Measurements from ENCODE around the gene SHC1.
"Not testable (repeated sequence)": the region's sequence is repeated elsewhere in the genome, so short reads cannot be mapped to it uniquely, and the experiment has no call there.

Gene SHC1

DNA sequence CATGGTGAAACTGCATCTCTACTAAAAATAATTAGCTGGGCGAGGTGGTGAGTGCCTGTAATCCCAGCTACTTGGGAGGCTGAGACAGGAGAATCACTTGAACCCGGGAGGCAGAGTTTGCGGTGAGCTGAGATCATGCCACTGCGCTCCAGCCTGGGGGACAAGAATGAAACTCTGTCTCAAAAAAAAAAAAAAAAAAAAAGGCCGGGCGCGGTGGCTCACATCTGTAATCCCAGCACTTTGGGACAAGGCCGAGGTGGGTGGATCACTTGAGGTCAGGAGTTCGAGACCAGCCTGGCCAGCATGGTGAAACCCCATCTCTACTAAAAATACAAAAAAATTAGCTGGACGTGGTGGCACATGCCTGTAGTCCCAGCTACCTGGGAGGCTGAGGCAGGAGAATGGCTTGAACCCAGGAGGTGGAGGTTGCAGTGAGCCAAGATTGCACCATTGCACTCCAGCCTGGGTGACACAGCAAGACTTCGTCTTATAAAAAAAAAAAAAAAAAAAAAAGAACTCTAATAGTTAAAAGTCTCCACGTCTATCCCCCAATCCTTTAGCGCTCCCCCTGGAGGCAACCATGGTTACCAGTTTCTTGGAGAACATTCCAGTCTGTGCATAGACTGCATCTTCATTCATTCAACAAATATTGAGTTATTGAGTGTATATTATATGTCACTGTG lies 24.9 kb upstream of the SHC1 start:
- peak; percentile 88 for DNase-seq (ENCODE audit: low spot score)

DNA sequence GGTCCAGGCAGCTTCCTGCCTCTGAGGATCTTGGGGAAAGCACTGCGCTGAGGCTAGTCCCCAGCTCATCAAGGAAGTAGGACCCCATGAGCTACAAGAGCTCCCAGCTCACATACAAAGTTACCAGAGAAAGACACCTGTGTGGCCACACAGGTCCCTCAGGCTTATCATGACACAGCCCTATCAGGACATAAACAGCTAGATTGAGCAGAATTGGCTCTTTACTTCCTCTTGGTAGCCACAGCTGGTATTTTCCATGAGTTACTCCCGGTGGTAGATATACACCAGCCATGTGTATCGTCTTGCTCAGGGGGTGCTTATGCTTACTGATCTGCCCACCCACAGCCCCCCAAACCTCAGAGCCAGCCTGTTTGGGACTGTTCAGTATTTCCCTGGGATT lies 24.0 kb upstream of the SHC1 start:
- DNase-seq (ENCODE audit: low spot score): no peak

DNA sequence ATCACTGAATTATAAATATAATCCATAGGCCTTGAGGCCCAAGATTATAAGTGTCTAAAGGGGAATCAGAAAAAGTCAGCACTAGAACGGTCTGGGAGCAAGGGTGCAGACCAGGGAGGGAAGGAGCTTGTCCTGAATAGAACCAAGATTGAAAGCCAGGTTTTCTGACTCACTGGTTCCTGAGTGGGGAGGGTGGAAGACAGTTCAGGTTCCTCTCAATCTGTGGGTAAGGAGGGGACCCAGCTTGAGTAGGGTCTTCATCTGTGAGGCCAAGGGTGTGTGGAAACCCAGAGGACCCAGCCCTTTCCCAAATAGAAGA lies 23.7 kb upstream of the SHC1 start:
- DNase-seq (ENCODE audit: low spot score): no peak

DNA sequence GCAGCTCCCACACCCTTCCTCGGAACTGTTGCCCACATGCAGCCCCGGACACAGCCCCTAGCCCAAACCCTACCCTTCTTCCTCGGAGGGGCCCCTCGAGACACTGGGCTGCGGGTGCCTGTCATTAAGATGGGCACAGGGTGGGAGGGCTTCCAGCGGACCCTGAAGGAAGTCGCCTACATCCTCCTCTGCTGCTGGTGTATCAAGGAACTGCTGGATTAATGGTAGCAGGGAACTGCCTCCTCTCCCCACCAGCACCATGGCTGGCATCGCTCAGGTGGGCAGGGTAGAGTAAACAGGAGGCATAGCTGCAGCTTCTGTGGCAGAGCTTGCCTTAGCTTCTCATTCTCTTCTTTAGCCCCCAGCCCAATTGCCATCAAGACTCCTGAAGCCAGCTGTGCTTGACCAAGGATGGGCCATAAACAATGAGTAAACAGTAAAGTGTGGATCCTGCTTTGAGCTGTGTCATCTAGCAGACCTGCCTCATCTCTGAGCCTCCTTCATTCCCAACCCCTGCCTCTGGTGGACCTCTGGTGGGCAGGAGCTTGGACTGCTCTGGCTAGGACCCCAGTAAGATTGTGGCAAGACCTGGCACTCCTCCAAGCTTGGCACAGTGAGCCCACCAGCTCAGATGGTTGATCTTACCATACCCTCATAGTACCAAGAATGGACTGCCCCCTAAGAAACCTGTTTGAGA lies 23.2 kb upstream of the SHC1 start, which contains the start of gene LENEP:
Gene LENEP, plus strand, starts transcription at position 15 of the 697 bp plus-strand sequence. Its CDS starts 22 bp downstream, at position 37.
- no peak for DNase-seq (ENCODE audit: low spot score)

DNA sequence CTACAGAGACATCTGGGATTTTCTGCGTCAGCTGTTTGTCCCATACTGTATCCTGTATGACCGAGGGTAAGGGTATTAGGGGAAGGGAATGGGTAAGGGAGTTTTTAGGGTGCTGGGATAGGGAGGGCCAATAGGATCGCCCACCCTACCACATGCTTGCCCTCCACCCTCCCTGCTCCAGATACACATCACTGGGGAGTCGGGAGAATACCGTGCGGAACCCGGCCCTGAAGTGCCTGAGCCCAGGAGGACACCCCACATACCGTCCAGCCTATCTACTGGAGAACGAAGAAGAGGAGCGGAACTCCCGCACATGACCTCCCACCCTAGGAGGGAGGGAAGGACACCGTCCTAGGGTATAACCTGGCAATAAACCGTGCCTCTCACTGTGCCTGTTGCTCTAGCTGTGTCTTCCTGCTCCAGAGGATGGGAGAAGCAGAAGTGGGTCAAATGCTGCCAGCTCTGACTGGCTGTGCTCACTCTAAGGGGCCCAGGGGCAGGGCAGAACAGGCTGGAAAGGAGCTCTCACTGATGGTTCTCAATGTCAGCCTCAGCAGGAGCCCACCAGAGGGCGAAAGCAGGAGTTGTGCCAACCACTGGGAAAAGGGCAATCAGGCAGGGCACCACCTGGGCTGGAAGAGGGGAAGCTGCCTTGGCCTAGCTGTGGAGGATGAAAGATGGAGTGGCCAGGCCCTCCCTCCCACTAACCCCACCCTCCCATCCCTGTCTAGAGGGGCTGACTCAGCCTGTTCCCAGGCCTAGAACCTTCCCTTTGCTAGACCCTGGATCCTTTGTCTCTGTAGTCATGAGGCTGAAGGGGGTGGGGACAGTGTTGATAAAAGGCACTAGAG lies 22.4 kb upstream of the SHC1 start:
- no peak for DNase-seq (ENCODE audit: low spot score)

DNA sequence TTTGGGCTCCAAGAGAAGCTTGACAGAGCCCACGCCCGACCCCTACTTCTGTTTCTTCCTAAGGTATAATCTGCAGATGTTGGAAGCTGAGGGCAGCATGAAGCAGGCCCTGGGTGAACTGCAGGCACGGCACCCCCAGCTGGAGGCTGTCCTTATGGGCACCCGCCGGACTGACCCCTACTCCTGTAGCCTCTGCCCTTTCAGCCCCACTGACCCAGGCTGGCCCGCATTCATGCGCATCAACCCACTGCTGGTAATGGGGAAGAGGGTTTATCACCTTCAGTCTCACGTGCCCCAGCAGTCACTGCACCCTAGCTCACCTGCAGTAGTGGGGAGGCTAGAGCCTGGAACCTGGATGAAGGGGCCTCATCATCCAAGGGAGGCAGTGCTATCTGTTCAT lies 19.7 kb upstream of the SHC1 start:
- no peak for DNase-seq (ENCODE audit: low spot score)

DNA sequence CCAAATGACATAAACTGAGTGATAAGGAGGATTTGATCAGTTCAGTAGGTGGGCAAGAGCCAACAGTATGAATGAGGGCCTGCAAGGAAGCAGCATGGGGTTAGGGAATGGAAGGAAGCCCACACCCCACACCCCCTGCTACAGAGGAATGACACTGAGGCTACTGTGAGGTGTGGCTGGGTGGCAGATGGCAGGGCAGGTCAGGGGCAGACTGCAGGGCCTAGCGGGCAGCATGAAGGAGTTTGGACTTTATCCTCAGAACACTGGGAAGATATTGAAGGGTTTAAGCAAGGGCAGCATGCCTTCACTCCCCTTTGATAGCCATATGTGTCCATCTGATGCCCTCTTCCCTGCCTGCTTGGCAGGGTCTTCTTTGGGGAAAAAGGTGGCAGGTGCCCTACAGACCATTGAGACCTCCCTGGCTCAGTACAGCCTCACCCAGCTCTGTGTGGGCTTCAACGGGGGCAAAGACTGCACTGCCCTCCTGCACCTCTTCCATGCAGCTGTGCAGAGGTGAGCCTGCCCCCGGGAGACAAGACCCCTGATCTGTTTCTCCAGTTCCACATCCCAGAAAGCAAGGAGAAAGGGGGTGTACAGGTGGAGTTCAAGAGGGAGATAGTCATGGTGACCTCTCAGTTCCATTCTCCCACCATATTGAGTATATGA lies 18.8 kb upstream of the SHC1 start:
- no peak for DNase-seq (ENCODE audit: low spot score)

DNA sequence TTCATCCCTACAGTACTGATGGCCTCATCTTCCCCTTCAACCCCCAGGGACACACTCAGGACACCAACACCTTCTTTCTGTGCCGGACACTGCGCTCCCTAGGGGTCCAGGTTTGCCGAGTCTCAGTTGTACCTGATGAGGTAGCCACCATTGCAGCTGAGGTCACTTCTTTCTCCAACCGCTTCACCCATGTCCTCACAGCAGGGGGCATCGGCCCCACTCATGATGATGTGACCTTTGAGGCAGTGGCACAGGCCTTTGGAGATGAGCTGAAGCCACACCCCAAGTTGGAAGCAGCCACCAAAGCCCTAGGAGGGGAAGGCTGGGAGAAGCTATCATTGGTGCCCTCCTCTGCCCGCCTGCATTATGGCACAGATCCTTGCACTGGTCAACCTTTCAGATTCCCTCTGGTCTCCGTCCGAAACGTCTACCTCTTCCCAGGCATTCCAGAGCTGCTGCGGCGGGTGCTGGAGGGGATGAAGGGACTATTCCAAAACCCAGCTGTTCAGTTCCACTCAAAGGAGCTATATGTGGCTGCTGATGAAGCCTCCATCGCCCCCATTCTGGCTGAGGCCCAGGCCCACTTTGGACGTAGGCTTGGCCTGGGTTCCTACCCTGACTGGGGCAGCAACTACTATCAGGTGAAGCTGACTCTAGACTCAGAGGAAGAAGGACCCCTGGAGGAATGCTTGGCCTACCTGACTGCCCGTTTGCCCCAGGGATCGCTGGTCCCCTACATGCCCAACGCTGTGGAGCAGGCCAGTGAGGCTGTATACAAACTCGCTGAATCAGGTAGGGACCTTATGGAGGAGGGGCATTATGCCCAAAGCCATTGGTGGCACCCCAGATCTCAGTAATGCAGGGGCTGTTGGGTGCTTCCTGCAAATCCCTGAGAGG lies 17.8 kb upstream of the SHC1 start:
- no peak for DNase-seq (ENCODE audit: low spot score)

DNA sequence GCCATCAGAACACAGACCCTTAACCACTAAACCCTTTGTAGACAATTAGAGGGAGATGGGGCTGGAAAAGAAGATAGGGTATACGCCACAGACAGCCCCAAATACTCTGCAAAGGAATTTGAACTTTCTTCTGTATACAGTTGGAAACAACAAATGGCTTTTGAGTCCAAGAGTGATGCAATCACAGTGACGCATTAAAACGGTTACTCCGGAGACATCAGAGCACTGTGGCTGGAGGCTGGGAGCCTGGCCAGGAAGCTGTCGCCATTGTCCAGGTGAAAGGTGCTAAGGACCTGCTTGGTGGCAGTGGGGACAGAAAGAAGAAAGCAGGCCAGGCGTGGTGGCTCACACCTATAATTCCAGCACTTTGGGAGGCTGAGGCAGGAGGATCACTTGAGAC lies 16.8 kb upstream of the SHC1 start:
- DNase-seq (ENCODE audit: low spot score): no peak

DNA sequence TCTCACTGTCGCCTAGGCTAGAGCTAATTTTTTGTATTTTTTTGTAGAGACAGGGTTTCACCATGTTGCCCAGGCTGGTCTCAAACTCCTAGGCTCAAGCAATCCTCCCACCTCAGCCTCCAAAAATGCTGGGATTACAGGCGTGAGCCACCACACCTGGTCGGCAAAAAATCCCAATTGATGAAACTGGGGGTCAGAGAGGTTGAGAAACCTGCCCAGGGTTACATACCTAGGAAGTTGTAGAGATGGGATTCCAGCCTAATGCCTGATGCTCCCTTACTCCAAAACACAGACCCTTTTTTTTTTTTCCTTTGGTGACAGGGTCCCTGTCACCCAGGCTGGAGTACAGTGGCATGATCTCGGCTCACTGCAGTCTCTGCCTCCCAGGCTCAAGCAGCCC lies 16.2 kb upstream of the SHC1 start:
- not testable (repeated sequence) for DNase-seq (ENCODE audit: low spot score)

DNA sequence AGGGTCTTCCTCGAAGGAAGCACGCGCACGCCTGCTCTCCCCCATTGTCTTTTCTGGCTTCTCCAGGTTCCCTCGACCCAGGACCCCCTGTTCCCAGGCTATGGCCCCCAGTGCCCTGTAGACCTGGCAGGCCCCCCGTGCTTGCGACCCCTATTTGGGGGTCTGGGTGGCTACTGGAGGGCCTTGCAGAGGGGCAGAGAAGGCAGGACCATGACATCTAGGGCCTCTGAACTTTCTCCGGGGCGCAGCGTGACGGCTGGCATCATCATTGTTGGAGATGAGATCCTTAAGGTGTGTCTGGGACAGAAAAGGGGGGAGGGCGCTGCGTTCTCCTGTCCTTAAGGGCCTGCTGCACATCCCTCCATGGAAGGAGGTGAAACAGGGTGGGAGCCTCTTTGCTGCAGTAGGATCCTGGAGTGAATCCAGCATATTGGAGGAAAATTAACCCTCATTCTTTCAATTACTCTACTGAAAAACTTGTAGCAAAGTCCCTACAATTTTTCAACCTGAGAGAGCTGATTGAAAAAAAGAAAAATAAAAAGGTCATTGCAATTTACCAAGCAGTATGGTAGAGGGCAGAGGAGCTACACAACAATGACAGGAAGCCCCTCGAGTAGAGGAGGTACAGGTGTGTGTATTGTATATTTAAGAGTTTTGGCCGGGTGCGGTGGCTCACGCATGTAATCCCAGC lies 13.4 kb upstream of the SHC1 start:
- no peak for DNase-seq (ENCODE audit: low spot score)

DNA sequence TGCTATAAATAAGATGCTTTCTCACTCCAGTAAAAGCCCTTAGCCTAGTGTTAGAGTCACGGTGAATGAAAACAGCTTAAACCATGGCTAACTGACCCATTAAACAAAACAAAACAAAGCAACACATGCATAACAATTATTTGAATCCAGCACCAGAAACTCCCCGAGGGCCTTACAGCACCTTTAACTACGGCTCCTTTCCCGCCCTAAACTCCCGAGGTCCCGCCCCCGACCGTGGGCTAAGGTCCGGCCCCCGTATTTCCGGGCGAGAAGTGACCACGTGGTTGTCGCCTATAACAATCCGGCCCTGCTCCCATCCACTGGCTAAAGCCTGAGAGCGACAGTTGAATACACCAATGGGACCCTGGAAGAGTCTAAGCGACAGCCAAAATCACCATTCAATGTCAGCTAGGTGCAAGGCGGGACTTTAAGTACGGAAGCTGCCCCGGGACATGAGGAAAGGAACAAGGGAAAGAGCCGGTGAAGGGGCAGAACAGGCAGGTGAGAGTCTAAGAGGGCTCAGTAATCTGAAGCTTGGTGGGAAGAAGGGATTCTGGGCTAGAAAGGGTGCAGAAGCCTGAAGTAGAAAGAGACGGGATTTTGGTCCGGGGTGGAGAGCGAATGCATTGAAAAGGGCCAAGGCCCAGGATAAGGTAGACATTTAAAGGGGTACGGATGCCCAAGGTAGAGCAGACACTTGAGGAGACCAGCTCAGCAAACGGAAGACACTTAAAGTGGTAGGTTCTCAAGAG lies 12.5 kb upstream of the SHC1 start, which contains the start of gene FLAD1:
Gene FLAD1, plus strand, starts transcription at position 448 of the 752 bp plus-strand sequence. CDS start 351 bp downstream, outside the sequence.
- peak; percentile 100 for DNase-seq (ENCODE audit: low spot score)

DNA sequence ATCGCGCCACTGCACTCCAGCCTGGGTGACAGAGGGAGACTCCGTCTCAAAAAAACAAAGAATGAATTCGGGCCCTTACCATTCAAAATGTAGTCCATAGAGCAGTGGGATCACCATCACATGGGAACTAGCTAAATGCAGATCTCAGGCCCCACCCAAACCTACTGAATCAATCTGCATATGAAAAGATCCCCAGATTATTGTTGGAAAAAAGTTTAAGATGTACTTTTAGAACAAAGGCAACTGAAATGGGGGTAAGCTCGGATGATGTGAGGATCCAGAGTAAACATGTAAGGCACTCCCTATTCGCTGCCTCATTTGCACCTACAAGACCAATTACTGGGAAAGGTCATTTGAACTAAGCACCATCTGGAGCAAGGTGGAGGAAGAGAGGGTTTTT lies 11.8 kb upstream of the SHC1 start:
- no peak for DNase-seq (ENCODE audit: low spot score)

DNA sequence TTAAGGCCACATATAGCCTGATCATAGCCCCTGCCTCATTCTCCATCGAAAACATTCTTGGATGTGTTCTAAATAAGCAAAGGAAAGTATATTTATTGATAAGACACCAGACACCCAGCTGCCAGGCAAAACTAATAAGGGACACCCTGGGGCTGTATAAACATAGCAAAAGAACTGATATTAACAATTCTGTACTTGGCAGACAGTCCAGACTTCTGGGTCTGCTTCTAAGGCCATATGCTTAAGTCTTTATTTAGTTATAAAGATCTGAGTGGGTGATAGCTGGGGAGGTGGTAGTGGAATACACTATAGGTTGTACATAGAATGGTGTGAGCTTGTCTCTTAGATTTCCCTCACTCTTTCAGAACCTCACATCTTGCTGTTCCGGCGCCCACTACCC lies 7.8 kb upstream of the SHC1 start:
- no peak for DNase-seq (ENCODE audit: low spot score)

DNA sequence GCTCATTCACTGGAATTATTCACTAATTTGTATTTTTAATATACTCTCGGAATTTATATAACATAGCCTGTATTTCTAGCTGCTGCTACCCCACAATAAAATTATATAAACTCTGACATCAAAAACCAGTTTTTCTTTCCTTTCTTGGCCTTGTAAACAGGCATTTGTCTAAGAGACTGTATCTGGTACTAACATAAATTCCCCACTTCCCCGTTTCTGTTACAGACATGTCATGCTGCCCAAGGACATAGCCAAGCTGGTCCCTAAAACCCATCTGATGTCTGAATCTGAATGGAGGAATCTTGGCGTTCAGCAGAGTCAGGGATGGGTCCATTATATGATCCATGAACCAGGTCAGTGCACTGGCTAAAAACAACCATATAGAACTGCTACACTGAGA lies 7.2 kb upstream of the SHC1 start:
- DNase-seq (ENCODE audit: low spot score): not testable (repeated sequence)

DNA sequence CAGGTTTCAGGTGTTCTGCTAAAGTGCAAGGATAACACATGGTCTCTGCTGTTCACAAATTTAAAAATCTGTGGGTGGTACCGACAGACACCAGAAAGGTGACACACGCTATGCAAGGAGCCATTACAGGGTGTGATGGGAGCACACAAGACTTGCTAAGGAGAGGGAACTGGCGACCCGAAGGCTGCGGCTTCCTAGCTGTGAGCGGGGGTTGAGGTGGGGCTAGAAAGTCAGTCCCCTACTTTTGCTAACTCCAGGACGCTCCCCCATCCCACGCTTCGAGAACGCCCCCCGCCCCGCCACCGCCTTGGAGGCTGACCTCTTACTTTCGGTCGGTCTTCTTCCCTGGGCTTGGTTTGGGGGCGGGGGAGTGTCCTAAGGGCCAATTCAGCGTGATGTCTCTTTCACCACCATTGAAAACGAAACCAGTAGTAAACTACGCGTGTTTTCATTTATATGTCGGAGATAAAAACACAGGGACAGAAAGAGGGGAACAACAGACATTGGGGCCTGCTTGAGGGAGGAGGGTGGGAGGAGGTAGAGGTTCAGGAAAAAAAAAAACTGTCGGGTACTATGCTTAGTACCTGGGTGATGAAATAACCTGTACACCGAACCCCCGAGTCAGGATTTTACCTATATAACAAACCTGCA lies 5.0 kb upstream of the SHC1 start:
- DNase-seq (ENCODE audit: low spot score): peak; percentile 48

DNA sequence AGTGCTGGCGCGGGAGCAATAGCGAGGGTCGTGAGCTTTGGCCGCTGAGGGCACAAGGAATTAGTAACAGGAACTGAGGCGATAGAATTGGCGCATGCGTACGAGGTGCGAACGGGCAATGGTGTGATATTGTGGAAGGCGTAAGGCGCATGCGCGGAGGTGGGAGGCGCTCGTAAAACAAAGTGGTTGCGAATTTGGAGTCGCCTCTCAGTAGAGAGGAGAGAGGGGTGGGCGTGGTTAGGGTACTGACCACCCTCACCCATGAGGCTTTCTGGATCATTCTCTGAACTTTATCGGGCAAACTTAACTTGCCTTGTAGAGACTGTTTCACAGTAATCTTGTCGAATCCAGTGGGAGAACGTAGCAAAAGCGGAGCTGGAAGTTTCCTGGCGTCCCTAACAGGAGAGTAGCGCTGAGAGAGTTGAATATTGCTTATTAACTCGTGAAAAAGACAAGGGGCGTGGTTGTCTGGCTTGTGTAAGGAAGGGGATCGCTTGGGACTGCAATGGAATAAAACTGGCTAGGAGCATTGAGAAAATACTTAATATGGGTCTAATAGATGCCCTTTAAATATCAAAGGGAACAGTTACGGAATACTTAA lies 4.4 kb upstream of the SHC1 start:
- peak; percentile 86 for DNase-seq (ENCODE audit: low spot score)

DNA sequence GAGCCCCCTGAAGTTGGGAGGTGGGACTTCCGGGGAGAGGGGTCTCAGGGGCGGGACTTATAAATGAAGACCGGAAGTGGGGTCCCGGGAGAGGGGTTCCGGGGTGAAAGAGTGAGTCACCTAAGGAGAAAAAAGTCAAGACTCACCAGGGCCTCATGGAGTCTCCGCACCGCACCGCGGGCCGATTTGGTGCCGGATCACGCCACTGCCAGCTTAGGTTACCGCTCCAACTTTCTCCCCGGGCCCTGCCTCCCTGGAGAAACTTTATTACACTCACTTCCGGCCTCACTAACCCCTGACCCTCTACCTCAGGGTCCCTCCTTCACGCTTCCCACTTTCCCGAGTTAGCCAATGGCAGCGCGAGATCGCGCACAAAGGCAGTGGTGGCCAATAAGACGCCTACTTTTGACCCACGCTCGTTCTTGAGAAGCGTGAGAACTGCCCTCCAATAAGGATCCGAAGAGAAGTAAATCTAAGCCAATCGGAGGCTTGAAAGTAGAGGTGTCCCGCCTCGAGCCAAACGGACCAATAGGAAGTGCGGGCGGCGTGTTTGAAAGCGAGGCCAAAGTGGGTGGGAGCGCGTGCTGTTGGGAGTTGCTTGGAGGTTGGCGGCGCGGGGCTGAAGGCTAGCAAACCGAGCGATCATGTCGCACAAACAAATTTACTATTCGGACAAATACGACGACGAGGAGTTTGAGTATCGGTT lies 3.7 kb upstream of the SHC1 start, which contains the start of gene CKS1B:
Gene CKS1B, plus strand, starts transcription at position 580 of the 706 bp plus-strand sequence. Its CDS starts 65 bp downstream, at position 645.
- DNase-seq (ENCODE audit: low spot score): peak; percentile 98
